HepG2 (cell line): Measurements from ENCODE around the gene LAX1. TPM values are rescaled to one million over a fixed set of nuclear protein-coding genes. Genes with fewer than 3 reads are reported as not detected.

Experiments
- ARID3A ChIP-seq: IDR thresholded peaks from 2 replicates; pipeline ENCODE4 v1.6.1; 2012; ENCODE audit warnings: low read depth, low read length, improper control_type of control experiment
- DZIP1 ChIP-seq: sonication (generic); formaldehyde crosslinking; IDR thresholded peaks from 2 replicates; pipeline ENCODE4 v1.5.0; 2020; ENCODE audit warnings: mild to moderate bottlenecking, missing genetic modification reagents
- HMGXB3 ChIP-seq: sonication (generic); formaldehyde crosslinking; IDR thresholded peaks from 2 replicates; pipeline ENCODE4 v1.4.0; 2020; ENCODE audit warnings: missing genetic modification reagents, borderline replicate concordance
- MLXIP ChIP-seq: sonication (generic); formaldehyde crosslinking; IDR thresholded peaks from 2 replicates; pipeline ENCODE4 v1.9.0; 2021; ENCODE audit warnings: missing genetic modification reagents, borderline replicate concordance
- RFXANK ChIP-seq: IDR thresholded peaks from 2 replicates; pipeline ENCODE4 v1.6.1; 2016
- ZBTB7B ChIP-seq: sonication (generic); formaldehyde crosslinking; IDR thresholded peaks from 2 replicates; pipeline ENCODE4 v1.4.0; 2020; ENCODE audit warnings: missing genetic modification reagents
- ZNF468 ChIP-seq: sonication (generic); formaldehyde crosslinking; IDR thresholded peaks from 2 replicates; pipeline ENCODE4 v1.8.0; 2022; ENCODE audit warnings: mild to moderate bottlenecking, moderate library complexity, missing genetic modification reagents
- ZNF513 ChIP-seq: sonication (generic); formaldehyde crosslinking; conservative IDR thresholded peaks from 2 replicates; pipeline ENCODE4 v1.5.0; 2020; ENCODE audit warnings: missing genetic modification reagents
- ZXDC ChIP-seq: sonication (generic); formaldehyde crosslinking; IDR thresholded peaks from 2 replicates; pipeline ENCODE4 v1.5.0; 2020; ENCODE audit warnings: mild to moderate bottlenecking, missing genetic modification reagents
- polyA plus RNA-seq, 8 experiments: library from polyadenylated mRNA; depleted of rRNA in 3 of 8; stranded (reverse) in 7 of 8; unstranded in 1 of 8; fragments of >200 nt; fragmentation: Illumina TruSeq in 4 of 8; extraction: Trizol in 4 of 8; gene quantifications; 2 replicates each; pipeline versions ENCODE4 v1.2.1 to v1.2.3, GENCODE V29; 2011 to 2016; ENCODE audit warnings: low read depth in 4 of 8, missing spikeins in 1 of 8, mixed read lengths in 1 of 8; ENCODE audit not compliant: insufficient read depth in 1 of 8
- total RNA-seq, 5 experiments: library from RNA; depleted of rRNA; stranded (reverse); fragments of >200 nt; fragmentation: Illumina TruSeq; extraction: Trizol; gene quantifications; 2 replicates each; pipeline ENCODE4 v1.2.3, GENCODE V29; 2016; ENCODE audit warnings: low read depth in 1 of 5

Gene LAX1
- total and polyA plus RNA-seq, 2 of the 13 experiments (the other 11 are each of a cell fraction or from before 2014, with no cell fraction given) = not detected

GRCh38 chr1:203795441-203796235, 30.7 kb downstream of the LAX1 start, which contains the start of the genes ZBED6 and ZC3H11A (continued):
- TF ChIP-seq MLXIP (CRISPR knock-in tag) = no peak
- peak; percentile 40; the same call in 1 of the 2 replicates for TF ChIP-seq ZBTB7B (CRISPR knock-in tag)
- no peak for TF ChIP-seq ZXDC (CRISPR knock-in tag)
- no peak for TF ChIP-seq ARID3A
- TF ChIP-seq ZNF468 = no peak
- TF ChIP-seq ZNF513 = no peak
- TF ChIP-seq HMGXB3 = peak; percentile 84; the same call in 1 of the 2 replicates
- no peak for TF ChIP-seq DZIP1
- TF ChIP-seq RFXANK = no peak
